Fibroblast of pulmonary artery (primary cell): ENCODE results near the gene LZTR1.

Source experiments
- DNase-seq: peaks from one replicate; pipeline ENCODE4 v3.0.0-alpha.2; 2010; ENCODE audit warnings: low read depth
- H3K4me3 ChIP-seq: replicated peaks from 2 replicates; pipeline ENCODE4 v1.5.1; 2011; ENCODE audit warnings: low read depth, mild to moderate bottlenecking, control low read depth, low read length, moderate library complexity
- CTCF ChIP-seq: IDR thresholded peaks from 2 replicates; pipeline ENCODE4 v1.5.1; 2011; ENCODE audit warnings: mild to moderate bottlenecking, control low read depth, low read length, inconsistent platforms; ENCODE audit errors: missing control alignments

LZTR1 gene

GRCh38 chr22:20979243-20979809, 2.8 kb upstream of the LZTR1 start:
- TF ChIP-seq CTCF, result no peak
- peak overlapping the region; percentile 24 for H3K4me3 ChIP-seq
- peak; percentile 86 for DNase-seq

- no peak for TF ChIP-seq CTCF
- H3K4me3 ChIP-seq, result peak overlapping the region; percentile 24
- DNase-seq, result no peak
Observed at GRCh38 chr22:20979940-20980453, 2.1 kb upstream of the LZTR1 start.

DNA sequence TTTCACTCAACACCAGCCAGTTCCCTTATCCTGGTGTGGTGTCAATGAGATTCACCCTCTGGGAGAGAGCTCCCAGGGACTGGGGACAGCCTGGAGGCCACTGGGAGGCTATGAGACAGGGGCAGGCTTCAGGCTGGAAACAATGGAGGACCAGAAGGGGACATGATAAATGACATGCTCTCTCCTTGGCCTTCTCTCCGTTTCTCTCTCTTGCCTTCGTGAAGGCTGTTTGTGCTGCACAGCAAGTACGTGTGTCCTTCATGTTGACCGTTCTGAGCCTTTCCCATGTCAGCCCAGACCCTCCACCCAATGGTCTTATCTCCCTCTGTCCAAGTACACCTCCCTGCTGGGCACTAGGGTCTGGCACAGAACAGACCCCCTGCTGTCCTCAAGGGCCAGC, 1.6 kb upstream of the LZTR1 start:
- H3K4me3 ChIP-seq, result no peak overlapping the region
- TF ChIP-seq CTCF, result no peak
- no peak for DNase-seq

- no peak for DNase-seq
- H3K4me3 ChIP-seq, result peak overlapping the region; percentile 74
- no peak for TF ChIP-seq CTCF
Observed at GRCh38 chr22:20980938-20981722, 967 bp upstream of the LZTR1 start.

DNA sequence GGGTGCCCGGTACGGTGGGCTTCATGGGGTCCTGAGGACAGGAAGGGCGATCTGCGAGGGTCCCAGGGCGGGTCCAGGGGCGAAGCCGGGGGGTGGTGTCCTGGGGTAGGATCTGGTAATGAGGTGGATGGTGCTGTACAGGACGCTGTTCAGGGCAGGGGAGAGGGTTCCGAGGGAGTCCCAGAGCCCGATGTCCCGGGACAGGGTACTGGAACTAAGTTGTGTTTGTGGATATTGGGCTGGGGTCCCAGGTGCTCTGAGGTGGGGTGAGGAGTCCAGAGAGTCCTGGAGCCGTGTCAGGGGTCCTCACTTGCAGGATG, 426 bp downstream of the LZTR1 start:
- H3K4me3 ChIP-seq, result peak overlapping the region; percentile 74
- TF ChIP-seq CTCF, result no peak
- no peak for DNase-seq

DNA sequence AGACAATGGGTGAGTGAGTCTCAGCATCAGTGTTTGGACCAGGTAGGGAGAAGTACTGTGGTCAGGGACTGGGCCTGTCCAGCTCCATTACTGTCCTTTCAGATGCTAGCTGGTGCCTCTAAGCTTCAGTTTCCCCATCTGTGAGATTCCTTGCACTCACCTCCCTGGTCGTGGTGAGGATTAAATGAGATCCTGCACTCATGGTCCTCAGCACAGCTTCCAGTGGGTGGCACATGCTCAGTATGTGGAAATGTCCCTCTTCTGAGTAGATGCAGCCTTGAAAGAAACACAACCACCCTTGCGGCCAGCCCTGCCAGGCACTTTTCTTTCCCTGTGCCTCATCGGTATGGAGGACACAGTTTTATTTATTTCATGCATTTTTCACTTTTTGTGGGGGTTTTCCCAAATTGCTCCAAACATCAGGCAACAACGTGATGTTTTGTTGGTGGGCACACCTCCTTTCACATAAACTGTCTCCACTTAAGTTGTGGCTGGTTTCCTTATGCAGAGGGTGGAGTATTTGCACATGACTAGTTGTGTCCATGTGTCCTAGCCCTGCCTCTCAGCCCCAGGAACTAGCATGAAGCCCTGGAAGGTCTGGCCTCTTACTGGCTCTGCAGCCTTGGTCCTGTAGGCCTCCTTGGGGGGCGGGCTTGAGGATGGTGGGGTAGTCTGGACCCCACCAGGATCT, 1.1 kb downstream of the LZTR1 start:
- peak overlapping the region; percentile 74 for H3K4me3 ChIP-seq
- no peak for DNase-seq
- no peak for TF ChIP-seq CTCF
